Upper lobe of left lung (tissue), 6 donors: ENCODE results near the gene RYR3. TPM values are rescaled to one million over a fixed set of nuclear protein-coding genes. Genes with fewer than 3 reads are reported as not detected.
A peak's percentile ranks its signal among the peaks of the same experiment; 100 is the strongest.

Source experiments
- ATAC-seq, 2 donors: fragments of 200-7000 bp; cut with Tn5 transposase; one replicate each; pipeline ENCODE4 v1.9.1; 2022; ENCODE audit warnings: mild to moderate bottlenecking in 2 of 2, moderate library complexity in 2 of 2; ENCODE audit not compliant: low FRiP score in 2 of 2
- DNase-seq, 2 donors: peaks; one replicate each; pipeline ENCODE4 v3.0.0-alpha.2; 2019 to 2020
- H3K27ac ChIP-seq, 4 donors: fragments of 200-600 bp; sonication (generic); one replicate each; pipeline ENCODE4 v1.5.1; 2016 to 2019
- H3K27me3 ChIP-seq, 4 donors: fragments of 200-600 bp; sonication (generic); one replicate each; pipeline ENCODE4 v1.5.1; 2017 to 2019
- H3K36me3 ChIP-seq, 4 donors: fragments of 200-600 bp; sonication (generic); one replicate each; pipeline ENCODE4 v1.5.1; 2016 to 2019
- H3K4me1 ChIP-seq, 4 donors: fragments of 200-600 bp; sonication (generic); one replicate each; pipeline ENCODE4 v1.5.1; 2018 to 2019
- H3K4me3 ChIP-seq, 4 donors: fragments of 200-600 bp; sonication (generic); one replicate each; pipeline ENCODE4 v1.5.1; 2017 to 2019; ENCODE audit warnings: mild to moderate bottlenecking in 2 of 4, moderate library complexity in 1 of 4
- H3K9me3 ChIP-seq, 4 donors: fragments of 200-600 bp; sonication (generic); one replicate each; pipeline ENCODE4 v1.5.1; 2018 to 2019
- EP300 ChIP-seq, 4 donors: sonication (generic); formaldehyde crosslinking; IDR thresholded peaks; one replicate each; pipeline ENCODE4 v1.5.1; 2017; ENCODE audit warnings: antibody characterized with exemption in 4 of 4, control low read depth in 2 of 4
- POLR2A ChIP-seq, 4 donors: fragments of 450-650 bp; IDR thresholded peaks; one replicate each; pipeline ENCODE4 v1.5.1; 2016 to 2017; ENCODE audit warnings: antibody characterized with exemption in 4 of 4, mild to moderate bottlenecking in 2 of 4
- POLR2AphosphoS5 ChIP-seq, 2 donors: sonication (generic); formaldehyde crosslinking; IDR thresholded peaks; one replicate each; pipeline ENCODE4 v1.5.1; 2017; ENCODE audit warnings: antibody characterized with exemption in 2 of 2
- WGBS, 2 donors: methylation state at CpG; one replicate each; pipeline ENCODE4 v1.1.5; 2017 to 2018; 5-methylcytosine and 5-hydroxymethylcytosine counted together
- total RNA-seq, 6 donors: library from RNA; depleted of rRNA in 4 of 6; stranded (reverse); fragments of >200 nt in 4 of 6; gene quantifications; one replicate each; pipeline versions ENCODE4 v1.1.0 to v1.2.1, GENCODE V29; 2016 to 2021
- TF ChIP-seq, protein P1 (sequence below), 6 experiments: fragments of 450-650 bp in 4 of 6; fragments of 200-600 bp in 2 of 6; sonication (generic) in 2 of 6; IDR thresholded peaks; one replicate each; pipeline ENCODE4 v1.5.1; 2016 to 2019; ENCODE audit warnings: antibody characterized with exemption in 6 of 6
- donor health status: DM: no; HTN: no; CAD: no; lungs with moderate emphysema.
- donor health status: DM: no; HTN: yes; CAD: no; lungs with severe emphysema.

RYR3 gene
- total RNA-seq, 6 donors from 2014 or later = under 0.01 to 0.34 (median 0.15) TPM

DNA sequence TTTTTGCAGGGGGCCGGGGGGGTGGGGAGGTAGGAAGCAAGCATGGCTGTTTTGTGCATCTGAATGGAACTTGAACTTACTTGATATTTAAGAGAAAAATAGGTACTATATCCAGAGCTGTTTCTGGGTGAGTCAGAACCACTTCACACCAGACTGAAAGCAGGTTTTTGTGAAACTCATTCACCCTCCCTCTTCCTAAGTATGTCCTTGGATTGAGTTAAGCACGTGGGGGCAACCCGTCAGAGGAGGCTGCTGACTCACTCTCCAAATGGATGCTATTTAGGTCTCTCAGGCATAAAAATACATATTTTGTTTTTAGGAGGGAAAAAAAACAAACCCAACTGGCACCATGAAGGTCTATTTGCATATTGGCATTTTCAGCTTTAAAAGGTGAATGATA lies 270.3 kb downstream of the RYR3 start:
- H3K27me3 ChIP-seq = no peaks in the 10 kb centered on the region
- no peak overlapping the region for H3K4me3 ChIP-seq
- WGBS, 2 donors = 45 to 46% methylated on average over 3 of the region's 3 CpGs
- ATAC-seq (peak in 1 of 2 donors; percentile 81), DNase-seq (peak in 1 of 2 donors; percentile 61)
- TF ChIP-seq EP300 (IDR thresholded peaks at IDR 0.05) = no peak
- TF ChIP-seq POLR2A (IDR thresholded peaks at IDR 0.05) = no peak
- TF ChIP-seq, protein P1, sequence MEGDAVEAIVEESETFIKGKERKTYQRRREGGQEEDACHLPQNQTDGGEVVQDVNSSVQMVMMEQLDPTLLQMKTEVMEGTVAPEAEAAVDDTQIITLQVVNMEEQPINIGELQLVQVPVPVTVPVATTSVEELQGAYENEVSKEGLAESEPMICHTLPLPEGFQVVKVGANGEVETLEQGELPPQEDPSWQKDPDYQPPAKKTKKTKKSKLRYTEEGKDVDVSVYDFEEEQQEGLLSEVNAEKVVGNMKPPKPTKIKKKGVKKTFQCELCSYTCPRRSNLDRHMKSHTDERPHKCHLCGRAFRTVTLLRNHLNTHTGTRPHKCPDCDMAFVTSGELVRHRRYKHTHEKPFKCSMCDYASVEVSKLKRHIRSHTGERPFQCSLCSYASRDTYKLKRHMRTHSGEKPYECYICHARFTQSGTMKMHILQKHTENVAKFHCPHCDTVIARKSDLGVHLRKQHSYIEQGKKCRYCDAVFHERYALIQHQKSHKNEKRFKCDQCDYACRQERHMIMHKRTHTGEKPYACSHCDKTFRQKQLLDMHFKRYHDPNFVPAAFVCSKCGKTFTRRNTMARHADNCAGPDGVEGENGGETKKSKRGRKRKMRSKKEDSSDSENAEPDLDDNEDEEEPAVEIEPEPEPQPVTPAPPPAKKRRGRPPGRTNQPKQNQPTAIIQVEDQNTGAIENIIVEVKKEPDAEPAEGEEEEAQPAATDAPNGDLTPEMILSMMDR (IDR thresholded peaks at IDR 0.05) = no peak
- TF ChIP-seq POLR2AphosphoS5 (IDR thresholded peaks at IDR 0.05) = no peak
- no peak overlapping the region for H3K27ac ChIP-seq
- no peaks in the 10 kb centered on the region for H3K4me1 ChIP-seq
- H3K9me3 ChIP-seq = no peaks in the 10 kb centered on the region
- no peaks in the 10 kb centered on the region for H3K36me3 ChIP-seq

GRCh38 chr15:33584797-33585196 lies 274.0 kb downstream of the RYR3 start:
- no peaks in the 10 kb centered on the region for H3K9me3 ChIP-seq
- DNase-seq (no peak), ATAC-seq (peak in 1 of 2 donors; percentile 80)
- no peaks in the 10 kb centered on the region for H3K27me3 ChIP-seq
- no peaks in the 10 kb centered on the region for H3K36me3 ChIP-seq
- WGBS, 2 donors = 64 to 70% methylated on average over 8 of the region's 8 CpGs
- TF ChIP-seq, protein P1 (IDR thresholded peaks at IDR 0.05) = no peak
- TF ChIP-seq POLR2AphosphoS5 (IDR thresholded peaks at IDR 0.05) (no peak), EP300 (IDR thresholded peaks at IDR 0.05) (no peak), POLR2A (IDR thresholded peaks at IDR 0.05) (no peak)
- no peak overlapping the region for H3K4me3 ChIP-seq
- no peaks in the 10 kb centered on the region for H3K4me1 ChIP-seq
- H3K27ac ChIP-seq = no peak overlapping the region

GRCh38 chr15:33586786-33587697 lies 276.3 kb downstream of the RYR3 start:
- DNase-seq = no peak
- no peaks in the 10 kb centered on the region for H3K9me3 ChIP-seq
- no peak overlapping the region for H3K4me3 ChIP-seq
- no peak for ATAC-seq
- no peaks in the 10 kb centered on the region for H3K36me3 ChIP-seq
- TF ChIP-seq POLR2AphosphoS5 (IDR thresholded peaks at IDR 0.05) = no peak
- no peak for TF ChIP-seq POLR2A (IDR thresholded peaks at IDR 0.05)
- TF ChIP-seq, protein P1 (IDR thresholded peaks at IDR 0.05) = no peak
- TF ChIP-seq EP300 (IDR thresholded peaks at IDR 0.05) = no peak
- no peak overlapping the region for H3K27ac ChIP-seq
- no peaks in the 10 kb centered on the region for H3K4me1 ChIP-seq
- WGBS, 2 donors = 67 to 85% methylated on average over 17 of the region's 17 CpGs
- no peaks in the 10 kb centered on the region for H3K27me3 ChIP-seq

DNA sequence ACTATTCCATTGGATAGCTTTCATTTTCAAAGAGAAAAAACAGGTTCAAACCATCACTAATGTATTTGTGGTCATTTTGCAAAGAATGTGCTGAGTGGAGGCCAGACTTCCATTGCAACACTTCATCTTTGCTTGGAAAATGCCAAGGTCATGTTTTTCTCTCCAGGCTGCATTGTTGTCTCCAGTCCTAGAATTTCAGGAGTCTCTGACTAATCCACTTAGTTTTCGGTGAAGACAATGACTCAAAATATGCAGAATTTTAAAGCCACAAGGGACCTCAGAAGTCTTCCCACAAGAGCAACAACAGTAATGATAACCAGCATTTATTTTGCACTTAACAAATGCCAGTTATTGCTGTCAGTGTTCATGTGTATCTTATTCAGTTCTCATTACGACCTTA lies 277.0 kb downstream of the RYR3 start:
- no peak for DNase-seq
- peak in 1 of 2 donors; percentile 60 for ATAC-seq
- Histone ChIP-seq H3K4me3 (no peak overlapping the region), H3K36me3 (no peaks in the 10 kb centered on the region), H3K4me1 (no peaks in the 10 kb centered on the region), H3K9me3 (no peaks in the 10 kb centered on the region), H3K27ac (no peak overlapping the region), H3K27me3 (no peaks in the 10 kb centered on the region)
- 39 to 68% methylated on average over 2 of the region's 2 CpGs for WGBS, 2 donors
- TF ChIP-seq, protein P1 (IDR thresholded peaks at IDR 0.05) = no peak
- TF ChIP-seq POLR2A (IDR thresholded peaks at IDR 0.05) (no peak), POLR2AphosphoS5 (IDR thresholded peaks at IDR 0.05) (no peak), EP300 (IDR thresholded peaks at IDR 0.05) (no peak)
